ENCODE measurements around the gene IGFBP5.

- TF ChIP-seq EZH2 (IDR thresholded peaks at IDR 0.05; ENCODE audit: borderline replicate concordance) (no peak), CTCF (IDR thresholded peaks at IDR 0.05; ENCODE audit: poor library complexity) (no peak)
Observed at GRCh38 chr2:216671081-216671411, 24.3 kb downstream of the IGFBP5 start.
